ENCODE results near the gene OR51V1.

OR51V1 gene

GRCh38 chr11:5154657-5155056, 45.8 kb downstream of the OR51V1 start, which contains the start of gene OR52A1:
Gene OR52A1 (minus strand): TSS chr11:5154757. CDS start chr11:5152369, 2,388 bp downstream.
- TF ChIP-seq, protein P1, sequence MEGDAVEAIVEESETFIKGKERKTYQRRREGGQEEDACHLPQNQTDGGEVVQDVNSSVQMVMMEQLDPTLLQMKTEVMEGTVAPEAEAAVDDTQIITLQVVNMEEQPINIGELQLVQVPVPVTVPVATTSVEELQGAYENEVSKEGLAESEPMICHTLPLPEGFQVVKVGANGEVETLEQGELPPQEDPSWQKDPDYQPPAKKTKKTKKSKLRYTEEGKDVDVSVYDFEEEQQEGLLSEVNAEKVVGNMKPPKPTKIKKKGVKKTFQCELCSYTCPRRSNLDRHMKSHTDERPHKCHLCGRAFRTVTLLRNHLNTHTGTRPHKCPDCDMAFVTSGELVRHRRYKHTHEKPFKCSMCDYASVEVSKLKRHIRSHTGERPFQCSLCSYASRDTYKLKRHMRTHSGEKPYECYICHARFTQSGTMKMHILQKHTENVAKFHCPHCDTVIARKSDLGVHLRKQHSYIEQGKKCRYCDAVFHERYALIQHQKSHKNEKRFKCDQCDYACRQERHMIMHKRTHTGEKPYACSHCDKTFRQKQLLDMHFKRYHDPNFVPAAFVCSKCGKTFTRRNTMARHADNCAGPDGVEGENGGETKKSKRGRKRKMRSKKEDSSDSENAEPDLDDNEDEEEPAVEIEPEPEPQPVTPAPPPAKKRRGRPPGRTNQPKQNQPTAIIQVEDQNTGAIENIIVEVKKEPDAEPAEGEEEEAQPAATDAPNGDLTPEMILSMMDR (IDR thresholded peaks at IDR 0.05; ENCODE audit: low read depth, low read length) = no peak
- H3K4me3 ChIP-seq (replicated peaks in 1 of 2; ENCODE audit: low read depth in 2 of 2, low read length in 2 of 2) = no peak within 1 kb of the TSS
- DNase-seq (ENCODE audit: low read depth in 2 of 2) = no peak

- TF ChIP-seq, protein P1 (IDR thresholded peaks at IDR 0.05; ENCODE audit: low read depth, low read length) = no peak
- no peak overlapping the region for H3K4me3 ChIP-seq (replicated peaks in 1 of 2; ENCODE audit: low read depth in 2 of 2, low read length in 2 of 2)
- DNase-seq (ENCODE audit: low read depth in 2 of 2) = no peak
These were observed 46.7 kb downstream of the OR51V1 start for GRCh38 chr11:5153574-5154431.

- DNase-seq (ENCODE audit: low read depth in 2 of 2) = no peak
- no peak overlapping the region for H3K4me3 ChIP-seq (replicated peaks in 1 of 2; ENCODE audit: low read depth in 2 of 2, low read length in 2 of 2)
- TF ChIP-seq, protein P1 (IDR thresholded peaks at IDR 0.05; ENCODE audit: low read depth, low read length) = no peak
These were observed 48.7 kb downstream of the OR51V1 start for GRCh38 chr11:5151713-5152153.
